GM21723 (cell line): ENCODE data around the gene PLEKHA8.

Experiments used
- ATAC-seq: cut with Tn5 transposase; IDR thresholded peaks from one replicate; pipeline ENCODE4 v1.9.1; 2021; ENCODE audit warnings: mild to moderate bottlenecking, moderate library complexity; ENCODE audit not compliant: unreplicated experiment

Gene PLEKHA8

DNA sequence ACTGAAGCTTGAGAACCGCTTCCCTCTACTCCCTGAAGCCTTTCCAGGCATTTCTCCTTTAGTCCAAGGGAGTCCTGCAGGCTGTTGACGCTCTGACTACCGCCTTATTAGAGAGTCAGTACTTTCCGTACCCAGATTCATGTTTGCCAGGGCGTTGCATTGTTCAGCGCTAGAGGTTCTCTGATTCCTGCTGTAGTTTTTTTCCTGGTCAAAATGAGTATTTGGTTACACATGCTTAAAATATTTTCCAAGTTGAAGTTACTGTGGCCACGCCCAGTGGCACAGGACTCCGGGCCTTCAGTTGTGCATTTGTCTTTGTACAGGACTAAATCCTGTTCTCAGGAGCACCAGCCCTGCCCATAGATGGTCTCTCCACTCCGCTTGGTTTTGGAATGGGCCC lies 114.5 kb downstream of the PLEKHA8 start:
- no peak for ATAC-seq

GRCh38 chr7:30143748-30144251 lies 115.6 kb downstream of the PLEKHA8 start:
- no peak for ATAC-seq

- ATAC-seq = no peak
Measured at GRCh38 chr7:30144657-30145306, 116.6 kb downstream of the PLEKHA8 start.

GRCh38 chr7:30145426-30145970 lies 117.3 kb downstream of the PLEKHA8 start:
- ATAC-seq = no peak

DNA sequence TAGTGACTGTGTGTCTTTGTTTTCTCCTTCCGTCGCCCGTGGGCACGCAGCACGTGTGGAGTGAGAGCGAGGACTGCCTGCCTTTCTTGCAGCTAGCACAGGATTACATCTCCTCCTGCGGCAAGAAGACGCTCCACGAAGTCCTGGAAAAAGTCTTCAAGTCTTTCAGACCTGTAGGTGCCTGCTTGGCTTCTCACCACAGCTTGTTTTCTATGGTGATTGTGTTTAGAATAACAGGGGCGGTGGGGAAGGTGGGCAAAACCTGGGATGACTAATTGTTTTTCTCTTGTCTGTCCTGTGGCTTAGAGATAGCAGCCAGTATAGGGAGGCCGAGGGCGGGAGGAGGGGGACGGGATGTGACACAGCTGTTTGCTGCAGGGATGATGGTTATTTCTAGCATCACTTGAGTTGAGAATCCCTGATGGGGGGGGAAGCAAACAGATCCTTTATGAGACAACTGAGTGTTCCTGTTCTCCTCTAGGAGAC lies 118.0 kb downstream of the PLEKHA8 start:
- no peak for ATAC-seq

DNA sequence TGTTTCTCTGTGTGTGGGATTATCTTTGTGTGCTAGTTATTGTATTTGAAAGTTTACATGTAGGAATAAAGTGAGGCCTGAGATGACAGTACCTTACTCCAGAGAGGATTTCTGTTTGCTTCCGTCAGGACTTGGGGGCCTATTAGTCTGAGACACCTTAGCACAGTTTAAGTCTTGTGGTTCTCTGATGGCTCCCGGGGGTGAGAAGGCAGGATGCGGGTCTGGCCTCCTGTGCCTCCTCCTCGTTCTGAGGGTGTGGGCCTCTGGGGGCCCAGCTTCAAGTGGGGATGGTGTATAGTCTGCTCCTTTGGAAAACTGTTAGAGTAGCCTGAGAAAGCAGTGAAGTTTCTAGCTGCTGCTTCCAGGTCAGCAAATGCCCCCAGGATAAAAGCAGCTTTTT lies 119.0 kb downstream of the PLEKHA8 start:
- no peak for ATAC-seq

GRCh38 chr7:30147785-30148184 lies 119.6 kb downstream of the PLEKHA8 start:
- no peak for ATAC-seq

DNA sequence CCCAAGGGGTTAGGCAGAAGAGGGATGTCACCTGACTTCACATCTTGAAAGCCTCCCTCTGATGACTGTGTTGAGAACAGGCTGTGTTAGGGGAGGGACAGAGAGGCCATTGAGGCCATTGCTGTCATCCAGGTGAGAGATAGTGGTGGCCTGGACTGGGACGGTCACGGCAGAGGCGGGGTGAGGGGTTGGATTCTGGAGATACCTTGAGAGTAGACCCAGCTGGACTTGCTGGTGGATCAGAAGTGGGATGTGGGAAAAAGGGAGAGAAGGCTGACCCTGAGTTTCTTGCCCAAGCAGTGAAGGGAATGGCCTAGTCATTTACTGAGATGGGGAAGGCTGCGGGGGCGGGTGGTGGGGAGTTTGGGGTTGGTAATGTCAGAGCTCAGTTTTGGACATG lies 120.2 kb downstream of the PLEKHA8 start:
- no peak for ATAC-seq

DNA sequence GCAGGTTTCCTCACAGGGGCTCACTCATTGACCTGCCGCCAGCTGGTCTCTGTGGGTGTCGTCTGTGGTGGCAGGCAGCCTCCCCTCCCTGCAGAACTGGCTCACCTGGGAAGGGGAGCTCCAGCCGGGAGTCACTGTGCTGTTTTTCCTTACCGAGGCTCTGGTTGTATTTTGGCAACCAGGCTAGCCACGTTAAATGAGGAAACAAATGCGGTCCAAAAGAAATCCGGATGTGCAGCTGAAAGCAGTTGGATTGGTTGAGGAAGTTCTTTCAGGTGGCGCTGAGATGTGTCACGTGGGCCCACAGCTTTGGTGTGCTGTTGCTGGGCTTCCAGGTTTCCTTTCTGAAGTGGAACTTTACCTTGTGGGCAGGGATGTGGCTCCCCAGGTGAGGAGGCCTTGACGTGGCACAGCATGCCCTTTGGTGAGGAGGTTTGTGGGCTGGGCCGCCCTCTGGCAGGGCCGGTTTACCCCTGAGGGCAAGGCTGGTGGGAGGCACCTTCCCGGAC lies 120.8 kb downstream of the PLEKHA8 start:
- no peak for ATAC-seq

GRCh38 chr7:30149640-30150272 lies 121.5 kb downstream of the PLEKHA8 start:
- ATAC-seq = no peak

DNA sequence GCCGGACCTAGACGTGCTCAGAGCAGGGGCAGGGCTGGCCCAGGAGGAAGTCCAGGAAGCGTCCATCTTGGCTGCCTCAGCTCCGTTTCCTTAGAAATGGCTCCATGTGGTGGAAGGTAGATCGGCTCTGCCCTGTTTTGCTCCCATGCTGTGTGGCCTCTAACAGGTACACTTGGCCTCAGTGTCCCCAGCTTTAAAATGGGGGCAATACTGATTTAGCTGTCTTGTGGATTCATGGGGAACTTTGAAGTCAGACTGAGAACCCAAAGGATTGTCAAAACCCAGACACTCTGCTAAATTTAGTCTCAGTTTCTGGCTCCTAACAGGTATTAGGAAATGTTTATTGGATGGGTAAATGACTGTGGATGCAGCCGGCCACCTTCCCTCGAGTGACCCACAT lies 122.5 kb downstream of the PLEKHA8 start:
- no peak for ATAC-seq

DNA sequence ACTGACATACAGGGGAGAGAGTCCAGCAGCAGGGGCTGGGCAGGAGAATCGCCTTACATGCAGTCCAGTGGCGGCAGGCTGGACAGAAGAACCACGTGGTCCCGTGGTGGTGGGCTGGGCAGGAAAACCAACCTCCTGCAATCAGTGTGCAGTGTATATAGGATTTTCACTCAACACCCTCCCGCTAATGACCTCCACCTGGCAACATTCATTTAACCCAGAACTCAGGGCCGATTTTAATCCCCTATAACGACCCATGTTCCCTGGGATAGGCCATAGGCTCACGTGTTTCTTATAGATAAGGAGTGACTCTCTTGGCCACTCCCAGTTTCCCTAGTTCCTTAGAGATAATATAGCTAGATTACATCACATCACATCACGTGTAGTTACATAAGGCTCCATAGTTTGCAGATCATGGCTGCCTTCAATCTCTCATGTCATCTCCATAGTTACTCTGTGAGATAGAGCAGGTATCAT lies 125.9 kb downstream of the PLEKHA8 start:
- no peak for ATAC-seq

GRCh38 chr7:30155481-30155880 lies 127.3 kb downstream of the PLEKHA8 start:
- ATAC-seq = no peak

GRCh38 chr7:30157204-30157603 lies 129.0 kb downstream of the PLEKHA8 start:
- no peak for ATAC-seq

GRCh38 chr7:30159163-30159562 lies 131.0 kb downstream of the PLEKHA8 start:
- no peak for ATAC-seq

- no peak for ATAC-seq
Measured at GRCh38 chr7:30159698-30160143, 131.5 kb downstream of the PLEKHA8 start.

GRCh38 chr7:30160329-30160728 lies 132.1 kb downstream of the PLEKHA8 start:
- no peak for ATAC-seq

- no peak for ATAC-seq
Measured at GRCh38 chr7:30162133-30162532, 133.9 kb downstream of the PLEKHA8 start.

DNA sequence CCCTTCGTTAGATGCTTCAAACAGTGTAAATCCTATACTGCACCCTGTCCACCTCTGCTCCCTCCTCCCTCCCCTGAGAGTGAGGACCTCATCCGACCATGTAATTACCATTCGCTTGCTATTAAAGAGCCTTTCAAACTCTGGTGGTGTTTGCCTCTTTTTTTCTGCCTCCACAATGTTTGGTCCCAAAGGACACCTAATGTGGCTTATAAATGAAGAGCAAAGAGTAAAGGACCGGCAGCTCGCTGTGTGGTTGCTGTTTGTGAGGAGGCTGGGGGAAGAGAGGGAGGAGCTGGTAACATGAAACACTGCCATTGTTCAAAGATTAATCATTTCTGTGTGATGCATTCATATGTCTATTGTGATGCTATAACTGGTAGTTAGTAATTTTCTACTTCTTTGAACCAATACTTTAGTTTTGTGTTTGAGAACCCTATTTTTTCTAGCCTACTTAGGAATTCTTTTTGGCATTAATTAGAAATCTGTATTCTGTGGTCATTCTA lies 134.5 kb downstream of the PLEKHA8 start:
- no peak for ATAC-seq

DNA sequence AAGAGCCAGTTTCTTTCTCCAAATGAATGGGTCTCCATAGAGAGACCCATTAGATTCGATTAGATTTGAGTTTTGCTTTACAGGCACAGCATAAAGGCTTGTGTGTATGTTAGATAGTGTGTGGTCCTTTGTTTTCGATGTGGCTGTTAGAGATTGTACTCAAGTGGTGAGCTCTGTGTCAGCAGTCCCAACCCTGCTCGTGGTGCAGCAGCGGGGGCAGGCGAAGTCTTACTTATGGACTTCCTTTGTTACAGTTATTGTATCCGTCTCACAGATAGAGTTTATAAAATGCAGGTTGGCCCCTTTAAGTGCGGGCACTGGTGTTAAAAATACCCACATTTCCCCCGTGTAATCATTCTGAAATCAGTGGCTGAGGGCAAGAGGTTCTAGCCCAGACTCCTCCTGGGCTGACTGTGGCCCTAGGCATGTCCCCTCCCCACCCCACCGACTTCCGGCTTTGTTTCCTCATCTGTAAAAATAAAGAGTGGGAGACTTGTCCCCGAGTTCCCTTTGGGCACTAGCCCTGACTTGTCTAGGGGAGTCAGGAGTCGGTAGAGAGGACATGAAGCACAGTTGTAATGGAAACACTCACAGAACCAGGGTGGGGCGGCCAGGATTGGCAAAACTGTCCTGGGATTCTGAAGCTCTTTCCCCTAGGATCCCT lies 135.2 kb downstream of the PLEKHA8 start:
- peak; percentile 39 for ATAC-seq

GRCh38 chr7:30164567-30164966 lies 136.4 kb downstream of the PLEKHA8 start:
- ATAC-seq = peak; percentile 55
